Tibial nerve (tissue), 4 donors: ENCODE measurements around the gene SUMF1. TPM values are rescaled to one million over a fixed set of nuclear protein-coding genes. Genes with fewer than 3 reads are reported as not detected.

ENCODE experiments used
- DNase-seq, 2 donors: peaks; one replicate each; pipeline ENCODE4 v3.0.0-alpha.2; 2019; ENCODE audit warnings: low spot score in 2 of 2
- H3K27ac ChIP-seq, 4 donors: fragments of 200-600 bp; sonication (generic) in 3 of 4; one replicate each; pipeline ENCODE4 v1.5.1; 2017 to 2019; ENCODE audit warnings: mild to moderate bottlenecking in 1 of 4
- H3K27me3 ChIP-seq, 2 donors: fragments of 200-600 bp; sonication (generic) in 1 of 2; one replicate each; pipeline versions ENCODE4 v1.5.1 to v1.6.0; 2017 to 2019
- H3K36me3 ChIP-seq, 3 donors: fragments of 200-600 bp; sonication (generic); one replicate each; pipeline ENCODE4 v1.5.1; 2018 to 2019
- H3K4me1 ChIP-seq, 4 donors: fragments of 200-600 bp; sonication (generic) in 3 of 4; one replicate each; pipeline ENCODE4 v1.5.1; 2017 to 2019
- H3K4me3 ChIP-seq, 4 donors: fragments of 200-600 bp; sonication (generic) in 3 of 4; one replicate each; pipeline ENCODE4 v1.5.1; 2017 to 2019; ENCODE audit warnings: mild to moderate bottlenecking in 1 of 4, moderate library complexity in 1 of 4
- H3K9me3 ChIP-seq, 4 donors: fragments of 200-600 bp; sonication (generic) in 3 of 4; one replicate each; pipeline ENCODE4 v1.5.1; 2017 to 2019
- CTCF ChIP-seq, 5 experiments: fragments of 200-600 bp in 3 of 5; fragments of 450-650 bp in 2 of 5; sonication (generic) in 3 of 5; IDR thresholded peaks; one replicate each; pipeline ENCODE4 v1.5.1; 2016 to 2019; ENCODE audit warnings: antibody characterized with exemption in 5 of 5, mild to moderate bottlenecking in 3 of 5, moderate library complexity in 2 of 5
- EP300 ChIP-seq, 2 donors: sonication (generic); formaldehyde crosslinking; IDR thresholded peaks; one replicate each; pipeline ENCODE4 v1.6.1; 2017; ENCODE audit warnings: antibody characterized with exemption in 2 of 2, mild to moderate bottlenecking in 1 of 2
- POLR2A ChIP-seq, 2 donors: fragments of 450-650 bp; IDR thresholded peaks; one replicate each; pipeline ENCODE4 v1.6.1; 2017; ENCODE audit warnings: antibody characterized with exemption in 2 of 2, mild to moderate bottlenecking in 2 of 2, moderate library complexity in 2 of 2
- WGBS, 2 donors: methylation state at CpG; one replicate each; pipeline ENCODE4 v1.1.5; 2018; 5-methylcytosine and 5-hydroxymethylcytosine counted together
- total RNA-seq, 4 donors: library from RNA; depleted of rRNA; stranded (reverse); fragments of >200 nt; gene quantifications; one replicate each; pipeline ENCODE4 v1.1.0, GENCODE V29; 2016

SUMF1 gene
- total RNA-seq, 4 donors from 2014 or later: 49.2 to 70.6 (median 63.8) TPM

- no peak overlapping the region for H3K27ac ChIP-seq
- no peaks in the 10 kb centered on the region for H3K27me3 ChIP-seq
- whole genome bisulfite sequencing, 2 donors: 93 to 96% methylated on average over 2 of the region's 2 CpGs
- H3K36me3 ChIP-seq: peaks cover 0 to 69% (median 0%) of the 10 kb centered on the region in 3 donors
- no peak for DNase-seq
- H3K9me3 ChIP-seq: no peaks in the 10 kb centered on the region
- no peak overlapping the region for H3K4me3 ChIP-seq
- no peaks in the 10 kb centered on the region for H3K4me1 ChIP-seq
- no peak for TF ChIP-seq EP300 (IDR thresholded peaks at IDR 0.05)
- no peak for TF ChIP-seq CTCF (IDR thresholded peaks at IDR 0.05)
- no peak for TF ChIP-seq POLR2A (IDR thresholded peaks at IDR 0.05)
Observed at GRCh38 chr3:4404881-4405280, 62.2 kb downstream of the SUMF1 start.

GRCh38 chr3:4401441-4401840 lies 65.6 kb downstream of the SUMF1 start:
- Histone ChIP-seq H3K4me1 (peaks cover 0 to 9% (median 0%) of the 10 kb centered on the region in 4 donors), H3K4me3 (no peak overlapping the region), H3K36me3 (peaks cover 0 to 71% (median 0%) of the 10 kb centered on the region in 3 donors), H3K27ac (no peak overlapping the region), H3K27me3 (no peaks in the 10 kb centered on the region), H3K9me3 (no peaks in the 10 kb centered on the region)
- TF ChIP-seq EP300 (IDR thresholded peaks at IDR 0.05): no peak
- no peak for TF ChIP-seq POLR2A (IDR thresholded peaks at IDR 0.05)
- TF ChIP-seq CTCF (IDR thresholded peaks at IDR 0.05): no peak
- no peak for DNase-seq
- 82 to 98% methylated on average over 4 of the region's 4 CpGs for WGBS, 2 donors

GRCh38 chr3:4399476-4399875 lies 67.6 kb downstream of the SUMF1 start:
- no peaks in the 10 kb centered on the region for H3K9me3 ChIP-seq
- DNase-seq: no peak
- peaks cover 0 to 59% (median 0%) of the 10 kb centered on the region in 3 donors for H3K36me3 ChIP-seq
- no peak overlapping the region for H3K4me3 ChIP-seq
- no peaks in the 10 kb centered on the region for H3K27me3 ChIP-seq
- peaks cover 0 to 12% (median 0%) of the 10 kb centered on the region in 4 donors for H3K4me1 ChIP-seq
- no peak for TF ChIP-seq EP300 (IDR thresholded peaks at IDR 0.05)
- WGBS, 2 donors: 85 to 88% methylated on average over 7 of the region's 7 CpGs
- H3K27ac ChIP-seq: no peak overlapping the region

GRCh38 chr3:4398941-4399245 lies 68.2 kb downstream of the SUMF1 start:
- WGBS, 2 donors: 61 to 62% methylated on average over 7 of the region's 7 CpGs
- H3K4me1 ChIP-seq: peaks cover 0 to 12% (median 0%) of the 10 kb centered on the region in 4 donors
- H3K27me3 ChIP-seq: no peaks in the 10 kb centered on the region
- H3K36me3 ChIP-seq: peaks cover 0 to 55% (median 0%) of the 10 kb centered on the region in 3 donors
- H3K9me3 ChIP-seq: no peaks in the 10 kb centered on the region
- H3K27ac ChIP-seq: no peak overlapping the region
- TF ChIP-seq EP300 (IDR thresholded peaks at IDR 0.05) (no peak), CTCF (IDR thresholded peaks at IDR 0.05) (no peak), POLR2A (IDR thresholded peaks at IDR 0.05) (no peak)
- no peak overlapping the region for H3K4me3 ChIP-seq
- no peak for DNase-seq

GRCh38 chr3:4398120-4398940 lies 68.7 kb downstream of the SUMF1 start:
- Histone ChIP-seq H3K27me3 (no peaks in the 10 kb centered on the region), H3K9me3 (no peaks in the 10 kb centered on the region), H3K4me3 (no peak overlapping the region), H3K36me3 (peaks cover 0 to 49% (median 0%) of the 10 kb centered on the region in 3 donors), H3K4me1 (peaks cover 0 to 12% (median 0%) of the 10 kb centered on the region in 4 donors), H3K27ac (no peak overlapping the region)
- no peak for DNase-seq
- TF ChIP-seq POLR2A (IDR thresholded peaks at IDR 0.05) (no peak), CTCF (IDR thresholded peaks at IDR 0.05) (no peak), EP300 (IDR thresholded peaks at IDR 0.05) (no peak)
- 57 to 61% methylated on average over 4 of the region's 4 CpGs for WGBS, 2 donors
